A673 (cell line): ENCODE results near the gene UPF3A. TPM values are rescaled to one million over a fixed set of nuclear protein-coding genes. Genes with fewer than 3 reads are reported as not detected.

Experiments
- BruUV-seq: library from RNA; stranded (reverse); fragments of 400-500 nt; replicated peaks from 2 replicates; lab custom pipeline; 2021; lab: Mats Ljungman, UMichigan
- CTCF ChIA-PET: fragments of 300-600 bp; sonication (Branson Sonifier 250); formaldehyde crosslinking; loops from one replicate; lab custom pipeline; 2022; ENCODE audit warnings: antibody characterized with exemption; lab: Charles Lee
- POLR2A ChIA-PET: fragments of 300-600 bp; sonication (Branson Sonifier 250); formaldehyde crosslinking; loops from one replicate; lab custom pipeline; 2022; ENCODE audit warnings: antibody characterized with exemption; ENCODE audit not compliant: low non-redundant PET; lab: Charles Lee
- DNase-seq: peaks from one replicate; pipeline ENCODE4 v3.0.0-alpha.2; 2015; ENCODE audit warnings: low spot score
- H3K27ac ChIP-seq: fragments of 200-600 bp; sonication (generic); 2 replicates; pipeline ENCODE4 v1.5.1; 2016; ENCODE audit warnings: mixed run types, low read depth, mild to moderate bottlenecking, mixed read lengths, antibody characterized with exemption, low read length; ENCODE audit not compliant: poor library complexity, severe bottlenecking
- H3K27me3 ChIP-seq: fragments of 200-600 bp; sonication (generic); replicated peaks from 2 replicates; pipeline ENCODE4 v1.6.1; 2017; ENCODE audit warnings: mixed run types, low read depth, mild to moderate bottlenecking, mixed read lengths, antibody characterized with exemption, low read length; ENCODE audit not compliant: insufficient read depth, poor library complexity
- H3K36me3 ChIP-seq: fragments of 200-600 bp; sonication (generic); 2 replicates; pipeline ENCODE4 v1.6.1; 2016; ENCODE audit warnings: mixed run types, mild to moderate bottlenecking, mixed read lengths, antibody characterized with exemption, low read length; ENCODE audit not compliant: insufficient read depth, poor library complexity, severe bottlenecking
- H3K4me1 ChIP-seq: fragments of 200-600 bp; sonication (generic); 2 replicates; pipeline ENCODE4 v1.6.1; 2017; ENCODE audit warnings: mixed run types, mild to moderate bottlenecking, mixed read lengths, antibody characterized with exemption, low read length; ENCODE audit not compliant: insufficient read depth, poor library complexity, severe bottlenecking
- H3K4me3 ChIP-seq: fragments of 200-600 bp; sonication (generic); 2 replicates; pipeline ENCODE4 v1.5.1; 2016; ENCODE audit warnings: low read depth, mixed run types, mild to moderate bottlenecking, mixed read lengths, low read length; ENCODE audit not compliant: poor library complexity, severe bottlenecking
- H3K9me3 ChIP-seq: fragments of 200-600 bp; sonication (generic); 2 replicates; pipeline ENCODE4 v1.6.1; 2016; ENCODE audit warnings: mixed run types, low read depth, mild to moderate bottlenecking, mixed read lengths, antibody characterized with exemption, low read length; ENCODE audit not compliant: poor library complexity, severe bottlenecking
- EZH2 ChIP-seq: fragments of 200-600 bp; sonication (generic); IDR thresholded peaks from 2 replicates; pipeline ENCODE4 v1.6.1; 2017; ENCODE audit warnings: borderline replicate concordance, low read depth, mild to moderate bottlenecking, mixed read lengths, antibody characterized with exemption, low read length; ENCODE audit not compliant: poor library complexity, severe bottlenecking
- intact Hi-C: fragments of 100-400 bp; cut with micrococcal nuclease; formaldehyde crosslinking; loops from one replicate; pipeline ENCODE4 v1.10.0; 2022; ENCODE audit not compliant: unreplicated experiment
- total RNA-seq: library from RNA; stranded (reverse); gene quantifications from 2 replicates; pipeline ENCODE4 v1.2.3, GENCODE V29; 2021
- TF ChIP-seq, protein P1 (sequence below): fragments of 300-800, 200-600 bp; sonication (generic); conservative IDR thresholded peaks from 2 replicates; pipeline ENCODE4 v1.5.1; 2017; ENCODE audit warnings: low read depth, mild to moderate bottlenecking, antibody characterized with exemption, low read length, moderate library complexity, mixed read lengths

UPF3A gene
- total RNA-seq, 1 experiment from 2014 or later: 32.0 TPM

DNA sequence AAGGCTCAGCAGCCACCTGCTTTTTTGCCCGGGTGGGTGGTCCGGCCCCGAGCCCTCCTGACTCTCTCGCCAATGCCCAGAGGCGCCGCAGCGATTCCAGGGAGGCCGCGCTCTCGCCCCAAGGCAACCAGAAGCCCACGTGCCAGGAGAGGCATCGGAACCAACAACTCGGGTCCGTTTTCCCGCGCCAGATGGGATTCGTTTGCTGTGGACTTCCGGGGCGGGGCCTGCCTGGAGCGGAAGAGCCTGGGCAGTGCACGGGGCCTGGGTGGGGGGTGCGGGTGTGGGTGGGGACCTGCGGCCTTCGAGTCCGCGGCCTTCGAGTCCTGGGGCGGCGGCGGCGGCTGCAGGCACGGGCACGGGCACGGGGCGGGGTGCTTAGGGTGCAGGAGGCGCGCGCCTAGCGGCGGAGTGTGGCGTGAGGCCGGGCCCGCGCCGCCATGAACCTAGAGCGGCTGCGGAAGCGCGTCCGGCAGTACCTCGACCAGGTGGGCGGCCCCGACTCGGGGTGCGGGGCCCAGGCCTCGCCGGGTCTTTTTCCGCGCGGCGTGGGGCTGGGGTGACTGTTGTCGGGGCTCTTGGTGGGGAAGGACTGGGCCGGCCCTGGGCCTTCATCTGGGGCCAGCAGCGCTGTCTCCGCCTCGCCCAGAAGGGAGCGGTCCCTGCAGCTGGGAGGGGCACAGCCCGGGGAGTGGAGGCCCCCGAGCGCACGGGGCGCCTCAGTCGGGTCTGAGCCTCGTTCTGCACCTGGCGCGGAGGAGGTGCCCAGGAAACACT is 46.6 kb upstream of the UPF3A start, which contains the start of gene CDC16:
CDC16 (plus strand) TSS at position 253 of the 777 bp plus-strand sequence; CDS start at position 441, 188 bp downstream.
- Histone ChIP-seq H3K4me1 (peaks cover 9% of the 10 kb centered on the region), H3K36me3 (peaks cover 30% of the 10 kb centered on the region), H3K27ac (peak within 1 kb of the TSS; percentile 85), H3K4me3 (peak within 1 kb of the TSS; percentile 92), H3K9me3 (peaks cover 4% of the 10 kb centered on the region), H3K27me3 (no peaks in the 10 kb centered on the region)
- peak; percentile 97 for DNase-seq
- ChIA-PET CTCF (no interaction called here), POLR2A (no interaction called here)
- intact Hi-C loops: no loop called here
- TF ChIP-seq EZH2: no peak
- TF ChIP-seq, protein P1, sequence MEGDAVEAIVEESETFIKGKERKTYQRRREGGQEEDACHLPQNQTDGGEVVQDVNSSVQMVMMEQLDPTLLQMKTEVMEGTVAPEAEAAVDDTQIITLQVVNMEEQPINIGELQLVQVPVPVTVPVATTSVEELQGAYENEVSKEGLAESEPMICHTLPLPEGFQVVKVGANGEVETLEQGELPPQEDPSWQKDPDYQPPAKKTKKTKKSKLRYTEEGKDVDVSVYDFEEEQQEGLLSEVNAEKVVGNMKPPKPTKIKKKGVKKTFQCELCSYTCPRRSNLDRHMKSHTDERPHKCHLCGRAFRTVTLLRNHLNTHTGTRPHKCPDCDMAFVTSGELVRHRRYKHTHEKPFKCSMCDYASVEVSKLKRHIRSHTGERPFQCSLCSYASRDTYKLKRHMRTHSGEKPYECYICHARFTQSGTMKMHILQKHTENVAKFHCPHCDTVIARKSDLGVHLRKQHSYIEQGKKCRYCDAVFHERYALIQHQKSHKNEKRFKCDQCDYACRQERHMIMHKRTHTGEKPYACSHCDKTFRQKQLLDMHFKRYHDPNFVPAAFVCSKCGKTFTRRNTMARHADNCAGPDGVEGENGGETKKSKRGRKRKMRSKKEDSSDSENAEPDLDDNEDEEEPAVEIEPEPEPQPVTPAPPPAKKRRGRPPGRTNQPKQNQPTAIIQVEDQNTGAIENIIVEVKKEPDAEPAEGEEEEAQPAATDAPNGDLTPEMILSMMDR: no peak
- no TSS peak for BruUV-seq

DNA sequence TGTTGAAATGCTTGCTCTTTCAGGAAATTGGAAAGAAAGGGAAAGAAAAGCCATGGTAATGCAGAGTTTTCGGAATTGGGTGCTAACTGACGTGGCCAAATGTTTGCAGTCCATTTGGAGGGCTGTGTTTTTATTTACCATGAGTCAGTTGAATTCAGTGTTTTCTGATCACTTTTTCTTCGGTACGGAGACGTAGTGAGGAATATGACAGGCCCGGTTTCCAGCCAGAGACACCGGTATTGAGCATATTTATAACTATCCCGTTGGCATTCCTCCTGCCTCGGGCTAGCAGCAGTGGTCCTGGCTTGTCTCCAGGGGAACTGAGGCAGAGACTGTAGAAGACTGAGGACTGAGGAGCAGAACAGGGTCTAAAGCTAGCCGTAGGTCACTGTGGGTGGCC is 45.7 kb upstream of the UPF3A start:
- ChIA-PET POLR2A (no interaction called here), CTCF (no interaction called here)
- no peaks in the 10 kb centered on the region for H3K27me3 ChIP-seq
- peaks cover 4% of the 10 kb centered on the region for H3K9me3 ChIP-seq
- intact Hi-C loops: no loop called here
- peaks cover 3% of the 10 kb centered on the region for H3K4me1 ChIP-seq
- H3K4me3 ChIP-seq: peak overlapping the region; percentile 92
- no peak for DNase-seq
- no peak for TF ChIP-seq EZH2
- TF ChIP-seq, protein P1: no peak
- peak overlapping the region; percentile 85 for H3K27ac ChIP-seq
- BruUV-seq: TSS peak; percentile 51
- H3K36me3 ChIP-seq: peaks cover 38% of the 10 kb centered on the region

DNA sequence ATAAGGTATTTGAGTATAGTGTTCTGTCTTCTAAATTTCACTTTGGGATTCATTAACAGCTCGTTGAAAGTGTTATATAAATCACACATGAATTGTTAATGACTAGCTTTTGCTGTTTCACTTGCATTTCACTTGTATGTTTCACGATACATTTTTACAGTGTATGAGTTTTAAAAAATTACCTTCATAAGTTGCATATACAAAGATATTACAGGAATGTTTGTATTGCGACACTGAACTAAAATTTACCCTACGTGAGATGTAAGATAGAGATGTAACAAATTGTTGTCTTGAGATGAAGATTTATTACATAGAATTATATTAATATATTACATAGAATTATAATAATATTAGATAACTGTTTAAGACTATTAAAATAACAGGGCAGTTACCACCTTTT is 45.2 kb upstream of the UPF3A start:
- intact Hi-C loops: no loop called here
- peaks cover 4% of the 10 kb centered on the region for H3K9me3 ChIP-seq
- no TSS peak for BruUV-seq
- H3K27me3 ChIP-seq: no peaks in the 10 kb centered on the region
- peak overlapping the region; percentile 92 for H3K4me3 ChIP-seq
- TF ChIP-seq, protein P1: no peak
- TF ChIP-seq EZH2: no peak
- ChIA-PET CTCF (no interaction called here), POLR2A (no interaction called here)
- DNase-seq: no peak
- peaks cover 44% of the 10 kb centered on the region for H3K36me3 ChIP-seq
- no peak overlapping the region for H3K27ac ChIP-seq
- H3K4me1 ChIP-seq: no peaks in the 10 kb centered on the region
